ENCODE data around the gene DNAJB9.
"Not testable (repeated sequence)": the region's sequence is repeated elsewhere in the genome, so short reads cannot be mapped to it uniquely, and the experiment has no call there.

- TF ChIP-seq EZH2 (IDR thresholded peaks at IDR 0.05; ENCODE audit: insufficient read depth, poor library complexity, severe bottlenecking); EZH2phosphoT487 (IDR thresholded peaks at IDR 0.05; ENCODE audit: insufficient read depth, low read depth): not testable (repeated sequence)
Measured at GRCh38 chr7:108538685-108539084, 31.0 kb upstream of the DNAJB9 start.

Measured in GM23248 (cell line).